22Rv1 (cell line): ENCODE measurements around the gene ASTN2.

Experiments
- CTCF ChIP-seq: fragments of 450-650 bp; IDR thresholded peaks from 2 replicates; pipeline ENCODE4 v1.5.1; 2017; ENCODE audit warnings: mild to moderate bottlenecking
- ZFX ChIP-seq: fragments of 450-650 bp; IDR thresholded peaks from 2 replicates; pipeline ENCODE4 v1.6.1; 2017; ENCODE audit warnings: antibody characterized with exemption, borderline replicate concordance

GRCh38 chr9:117000834-117001233, 414.0 kb downstream of the ASTN2 start:
- TF ChIP-seq CTCF, result no peak
- TF ChIP-seq ZFX, result no peak
